Activated CD4-positive, alpha-beta T cell treated with anti-CD3 and anti-CD28 coated beads, Interleukin-2, amount 10 ng/mL, durations not matched to agents 7 days and 5 days (primary cell): ENCODE measurements around the gene WFDC2. TPM values are rescaled to one million over a fixed set of nuclear protein-coding genes. Genes with fewer than 3 reads are reported as not detected.

Source experiments
- CTCF ChIA-PET: fragments of 350-600 bp; sonication (Branson Sonifier 250); formaldehyde crosslinking; loops from one replicate; lab custom pipeline; 2021; ENCODE audit warnings: antibody characterized with exemption; lab: Charles Lee
- POLR2A ChIA-PET: fragments of 350-600 bp; sonication (Branson Sonifier 250); formaldehyde crosslinking; loops from one replicate; lab custom pipeline; 2021; ENCODE audit warnings: antibody characterized with exemption; lab: Charles Lee
- DNase-seq: peaks from one replicate; pipeline ENCODE4 v3.0.0-alpha.2; 2020
- H3K27ac Mint-ChIP-seq: one replicate; pipeline ENCODE4 v1.8.0; 2021; ENCODE audit warnings: mild to moderate bottlenecking, moderate library complexity, mixed read lengths
- H3K27me3 Mint-ChIP-seq: one replicate; pipeline ENCODE4 v1.8.0; 2021; ENCODE audit warnings: mixed read lengths
- H3K36me3 Mint-ChIP-seq: one replicate; pipeline ENCODE4 v1.8.0; 2021; ENCODE audit warnings: low read depth, mixed read lengths
- H3K4me1 Mint-ChIP-seq: one replicate; pipeline ENCODE4 v1.8.0; 2021; ENCODE audit warnings: mixed read lengths
- H3K4me3 Mint-ChIP-seq: one replicate; pipeline ENCODE4 v1.8.0; 2021; ENCODE audit warnings: mild to moderate bottlenecking, moderate library complexity, mixed read lengths
- H3K9me3 Mint-ChIP-seq: one replicate; pipeline ENCODE4 v1.8.0; 2021; ENCODE audit warnings: mixed read lengths
- total RNA-seq, 2 experiments: library from RNA; stranded (reverse); gene quantifications; one replicate each; pipeline ENCODE4 v1.2.3, GENCODE V29; 2021

Gene WFDC2
- total RNA-seq, 2 experiments from 2014 or later, result not detected

DNA sequence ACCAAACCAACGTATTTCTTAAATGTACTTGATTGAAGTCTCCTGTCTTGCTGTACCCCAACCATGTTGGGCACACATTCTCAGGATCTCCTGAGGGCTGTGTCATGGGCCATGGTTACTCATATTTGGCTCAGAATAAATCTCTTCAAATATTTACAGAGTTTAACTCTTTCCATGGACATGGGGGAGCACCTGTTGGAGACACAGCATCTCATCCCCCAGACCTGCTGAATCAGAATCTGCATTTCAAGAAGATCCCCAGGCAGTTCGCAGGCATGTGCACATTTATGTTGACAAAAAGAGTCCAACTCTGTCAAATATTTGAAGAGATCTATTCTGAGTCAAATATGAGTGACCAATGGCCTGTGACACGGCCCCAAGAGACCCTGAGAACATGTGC lies 29.1 kb upstream of the WFDC2 start:
- DNase-seq, result no peak
- Mint-ChIP-seq H3K36me3 (no peaks in the 10 kb centered on the region), H3K27ac (no peak overlapping the region), H3K9me3 (no peaks in the 10 kb centered on the region), H3K4me3 (no peak overlapping the region), H3K4me1 (peaks cover 29% of the 10 kb centered on the region), H3K27me3 (peaks cover 12% of the 10 kb centered on the region)
- ChIA-PET POLR2A (no interaction called here), CTCF (interaction anchor here (1.1 to 1.5 kb wide), 4 partner anchors 12 to 83 kb away, joined by 3 to 6 read pairs (median 3); no protein-coding TSS in a partner anchor)

DNA sequence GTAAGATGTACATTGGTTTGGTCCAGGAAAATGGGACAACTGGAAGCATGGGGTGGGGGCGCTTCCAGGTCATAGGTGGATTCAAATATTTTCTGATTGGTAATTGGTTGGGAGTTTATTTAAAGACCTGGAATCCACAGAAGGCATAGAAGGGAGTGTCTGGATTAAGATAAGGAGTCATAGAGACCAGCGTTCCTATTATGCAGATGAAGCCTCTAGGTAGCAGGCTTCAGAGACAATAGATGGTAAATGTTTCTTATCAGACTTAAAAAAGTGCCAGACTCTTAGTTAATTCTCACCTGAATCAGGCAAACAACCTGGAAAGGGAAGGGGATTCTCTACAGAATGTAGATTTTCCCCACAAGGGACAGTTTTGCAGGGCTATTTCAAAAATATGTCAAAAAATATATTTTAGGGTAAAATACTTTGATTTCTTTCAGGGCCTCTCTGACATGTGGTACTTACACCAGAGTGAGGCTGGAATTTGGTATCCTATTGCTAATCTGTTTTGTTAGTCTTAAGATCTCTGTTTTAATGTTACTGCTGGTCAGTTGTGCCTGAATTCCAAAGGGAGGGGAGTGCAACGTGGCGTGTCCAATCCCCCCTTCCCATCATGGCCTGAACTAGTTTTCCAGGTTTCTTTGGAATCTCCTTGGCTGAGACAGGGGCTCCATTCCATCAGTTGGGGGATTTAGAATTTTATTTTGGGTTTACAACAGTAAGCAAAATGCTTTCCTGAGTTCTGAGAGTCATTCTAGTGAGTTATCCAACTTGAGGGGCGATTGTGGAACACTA lies 28.5 kb upstream of the WFDC2 start:
- POLR2A ChIA-PET, result no interaction called here
- no peak for DNase-seq
- Mint-ChIP-seq H3K9me3 (no peaks in the 10 kb centered on the region), H3K27ac (no peak overlapping the region), H3K36me3 (no peaks in the 10 kb centered on the region), H3K4me3 (no peak overlapping the region), H3K4me1 (peaks cover 35% of the 10 kb centered on the region), H3K27me3 (peaks cover 18% of the 10 kb centered on the region)
- CTCF ChIA-PET, result no interaction called here

GRCh38 chr20:45441746-45442145 lies 27.8 kb upstream of the WFDC2 start:
- ChIA-PET POLR2A (no interaction called here), CTCF (no interaction called here)
- Mint-ChIP-seq H3K4me1 (peaks cover 33% of the 10 kb centered on the region), H3K36me3 (no peaks in the 10 kb centered on the region), H3K9me3 (no peaks in the 10 kb centered on the region), H3K27me3 (peaks cover 23% of the 10 kb centered on the region), H3K27ac (no peak overlapping the region), H3K4me3 (no peak overlapping the region)
- no peak for DNase-seq

- no peaks in the 10 kb centered on the region for H3K36me3 Mint-ChIP-seq
- H3K4me1 Mint-ChIP-seq, result peaks cover 34% of the 10 kb centered on the region
- CTCF ChIA-PET, result interaction anchor here (1.6 to 1.7 kb wide), 2 partner anchors 70 to 152 kb away, joined by 4 read pairs; no protein-coding TSS in a partner anchor
- H3K9me3 Mint-ChIP-seq, result no peaks in the 10 kb centered on the region
- H3K4me3 Mint-ChIP-seq, result no peak overlapping the region
- H3K27ac Mint-ChIP-seq, result no peak overlapping the region
- DNase-seq, result peak; percentile 75
- H3K27me3 Mint-ChIP-seq, result peaks cover 28% of the 10 kb centered on the region
- POLR2A ChIA-PET, result no interaction called here
Measured at GRCh38 chr20:45444050-45444449, 25.5 kb upstream of the WFDC2 start.

DNA sequence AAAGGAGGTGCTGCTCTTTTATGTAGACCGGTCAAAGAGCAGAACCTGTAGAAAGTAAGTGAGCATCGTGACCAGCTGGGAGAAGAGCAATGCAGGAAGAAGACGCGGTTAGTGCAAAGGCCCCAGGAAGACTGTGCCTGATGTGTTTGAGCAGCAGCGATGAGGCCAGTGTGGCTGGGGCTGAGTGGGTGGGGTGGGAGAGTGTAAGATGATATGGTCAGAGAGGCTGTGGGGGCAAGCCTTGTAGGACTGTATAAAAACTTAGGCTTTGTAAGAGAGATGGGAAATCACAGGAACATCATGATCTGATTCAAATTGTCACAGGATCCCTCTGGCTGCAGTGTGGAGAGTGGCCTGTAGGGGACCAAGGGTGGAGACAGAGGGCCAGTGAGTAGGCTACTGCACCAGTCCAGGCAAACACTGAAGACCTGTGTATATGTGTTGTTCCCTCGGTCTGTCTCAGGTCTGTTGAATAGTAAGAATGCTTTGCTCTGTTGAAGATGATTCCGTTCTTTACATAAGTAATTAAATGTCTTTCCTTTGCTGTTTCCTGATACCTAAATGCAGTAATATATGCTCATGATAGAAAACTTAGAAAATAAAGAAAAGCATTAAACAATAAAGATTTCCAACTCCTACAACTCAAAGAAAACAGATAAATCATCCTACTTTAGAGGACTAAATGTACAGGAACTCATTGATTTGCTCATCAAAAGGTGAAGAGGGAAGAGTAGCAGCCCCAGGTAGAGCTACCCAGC lies 23.6 kb upstream of the WFDC2 start:
- ChIA-PET POLR2A (no interaction called here), CTCF (interaction anchor here (0.8 to 1.6 kb wide), 6 partner anchors 9 to 154 kb away, joined by 3 to 5 read pairs (median 4); no protein-coding TSS in a partner anchor)
- Mint-ChIP-seq H3K4me1 (peaks cover 34% of the 10 kb centered on the region), H3K4me3 (no peak overlapping the region), H3K36me3 (no peaks in the 10 kb centered on the region), H3K9me3 (no peaks in the 10 kb centered on the region), H3K27ac (no peak overlapping the region), H3K27me3 (peaks cover 28% of the 10 kb centered on the region)
- peak; percentile 40 for DNase-seq

- CTCF ChIA-PET, result interaction anchor here (0.9 to 2.9 kb wide), 3 partner anchors 11 to 155 kb away, joined by 3 to 13 read pairs (median 6); no protein-coding TSS in a partner anchor
- Mint-ChIP-seq H3K4me1 (peaks cover 34% of the 10 kb centered on the region), H3K4me3 (no peak overlapping the region), H3K27ac (no peak overlapping the region), H3K36me3 (no peaks in the 10 kb centered on the region), H3K9me3 (no peaks in the 10 kb centered on the region), H3K27me3 (peaks cover 25% of the 10 kb centered on the region)
- POLR2A ChIA-PET, result no interaction called here
- DNase-seq, result no peak
Measured at GRCh38 chr20:45448270-45448669, 21.3 kb upstream of the WFDC2 start.

DNA sequence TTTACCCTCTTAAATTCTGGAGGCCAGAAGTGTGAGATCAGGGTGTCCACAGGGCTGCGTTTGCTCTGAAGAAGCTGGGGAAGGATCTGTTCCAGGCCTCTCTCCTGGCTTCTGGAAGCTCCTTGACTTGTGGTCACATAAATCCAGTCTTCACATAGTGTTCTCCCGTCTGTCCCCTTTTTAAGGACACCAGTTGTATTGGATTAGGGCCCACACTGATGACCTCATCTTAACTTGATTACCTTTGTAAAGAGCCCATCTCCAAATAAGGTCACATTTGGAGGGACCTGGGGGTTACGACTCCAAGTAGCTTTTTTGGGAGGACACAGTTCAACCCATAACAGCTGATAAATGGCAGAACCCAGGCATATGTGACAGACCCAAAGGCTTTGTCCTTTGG lies 20.0 kb upstream of the WFDC2 start:
- CTCF ChIA-PET, result interaction anchor here (0.7 to 2.9 kb wide), 12 partner anchors 12 to 156 kb away, joined by 3 to 13 read pairs (median 4); partner anchors contain the start of gene SYS1
- Mint-ChIP-seq H3K27me3 (peaks cover 24% of the 10 kb centered on the region), H3K36me3 (no peaks in the 10 kb centered on the region), H3K27ac (no peak overlapping the region), H3K4me3 (no peak overlapping the region), H3K4me1 (peaks cover 22% of the 10 kb centered on the region), H3K9me3 (no peaks in the 10 kb centered on the region)
- POLR2A ChIA-PET, result interaction anchor here (1.2 kb wide), 1 partner anchor 88 kb away, joined by 3 read pairs; no protein-coding TSS in a partner anchor
- no peak for DNase-seq

- Mint-ChIP-seq H3K27me3 (peaks cover 18% of the 10 kb centered on the region), H3K9me3 (no peaks in the 10 kb centered on the region), H3K27ac (no peak overlapping the region), H3K36me3 (no peaks in the 10 kb centered on the region), H3K4me1 (peaks cover 14% of the 10 kb centered on the region), H3K4me3 (no peak overlapping the region)
- CTCF ChIA-PET, result interaction anchor here (0.7 to 2.9 kb wide), 12 partner anchors 12 to 157 kb away, joined by 3 to 13 read pairs (median 4); partner anchors contain the start of gene SYS1
- POLR2A ChIA-PET, result interaction anchor here (1.2 kb wide), 1 partner anchor 89 kb away, joined by 3 read pairs; no protein-coding TSS in a partner anchor
- DNase-seq, result peak; percentile 42
Measured at GRCh38 chr20:45450097-45450818, 19.3 kb upstream of the WFDC2 start.

DNA sequence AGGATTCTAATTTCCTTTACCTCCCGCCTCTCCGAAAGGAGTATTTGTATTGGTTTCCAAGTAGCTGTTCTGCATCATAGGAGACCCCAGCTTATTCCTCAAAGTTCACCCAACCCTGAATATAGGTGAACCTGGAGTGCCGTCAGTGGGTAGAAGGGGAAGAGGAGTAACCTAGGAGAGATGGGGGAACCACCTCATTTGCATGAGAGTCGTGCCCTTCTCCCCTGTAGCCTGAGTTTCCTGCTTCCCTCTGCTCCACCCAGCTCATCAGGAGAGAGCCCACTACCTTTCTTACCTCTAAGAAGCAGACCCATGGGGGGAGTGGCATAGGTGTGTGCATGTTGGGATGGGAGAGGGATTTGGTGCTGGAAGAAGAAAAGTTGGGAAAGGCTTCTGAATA lies 17.3 kb upstream of the WFDC2 start:
- H3K27ac Mint-ChIP-seq, result no peak overlapping the region
- ChIA-PET CTCF (interaction anchor here (0.9 to 3.8 kb wide), 8 partner anchors 12 to 133 kb away, joined by 3 to 15 read pairs (median 4); partner anchors contain the start of gene SYS1), POLR2A (no interaction called here)
- no peaks in the 10 kb centered on the region for H3K9me3 Mint-ChIP-seq
- H3K27me3 Mint-ChIP-seq, result peaks cover 4% of the 10 kb centered on the region
- no peak overlapping the region for H3K4me3 Mint-ChIP-seq
- no peaks in the 10 kb centered on the region for H3K36me3 Mint-ChIP-seq
- DNase-seq, result no peak
- peaks cover 4% of the 10 kb centered on the region for H3K4me1 Mint-ChIP-seq

- peaks cover 3% of the 10 kb centered on the region for H3K27me3 Mint-ChIP-seq
- H3K4me3 Mint-ChIP-seq, result no peak overlapping the region
Measured at GRCh38 chr20:45452772-45453691, 16.5 kb upstream of the WFDC2 start.

GRCh38 chr20:45456632-45457031 lies 12.9 kb upstream of the WFDC2 start:
- CTCF ChIA-PET, result interaction anchor here (2.0 kb wide), 1 partner anchor 315 kb away, joined by 7 read pairs; no protein-coding TSS in a partner anchor
- DNase-seq, result peak; percentile 59
- H3K9me3 Mint-ChIP-seq, result no peaks in the 10 kb centered on the region
- peaks cover 16% of the 10 kb centered on the region for H3K27me3 Mint-ChIP-seq
- H3K4me3 Mint-ChIP-seq, result no peak overlapping the region
- H3K36me3 Mint-ChIP-seq, result no peaks in the 10 kb centered on the region
- H3K27ac Mint-ChIP-seq, result no peak overlapping the region
- H3K4me1 Mint-ChIP-seq, result no peaks in the 10 kb centered on the region
- POLR2A ChIA-PET, result interaction anchor here (0.6 kb wide), 1 partner anchor 315 kb away, joined by 3 read pairs; no protein-coding TSS in a partner anchor

More at GRCh38 chr20:45452772-45453691, 16.5 kb upstream of the WFDC2 start:
- Mint-ChIP-seq H3K9me3 (no peaks in the 10 kb centered on the region), H3K36me3 (no peaks in the 10 kb centered on the region), H3K4me1 (peaks cover 3% of the 10 kb centered on the region), H3K27ac (no peak overlapping the region)
- ChIA-PET CTCF (interaction anchor here (0.9 to 3.8 kb wide), 10 partner anchors 12 to 318 kb away, joined by 3 to 15 read pairs (median 4); partner anchors contain the start of gene SYS1), POLR2A (no interaction called here)
- DNase-seq, result no peak
